Measurements from ENCODE around the gene PHLPP1. TPM values are rescaled to one million over a fixed set of nuclear protein-coding genes. Genes with fewer than 3 reads are reported as not detected.

The PHLPP1 gene
- total RNA-seq, 2 experiments from 2014 or later = 8.2 to 8.6 TPM

- H3K9me3 Mint-ChIP-seq = no peaks in the 10 kb centered on the region
- TF ChIP-seq CTCF (IDR thresholded peaks at IDR 0.05) = no peak
- intact Hi-C loops (cut with micrococcal nuclease) = no loop called here
- CTCF ChIA-PET = no interaction called here
- H3K27me3 Mint-ChIP-seq = no peaks in the 10 kb centered on the region
- no peak for ATAC-seq
- H3K4me1 Mint-ChIP-seq (ENCODE audit: low read depth) = peaks cover 13% of the 10 kb centered on the region
- DNase-seq = no peak
- H3K4me3 Mint-ChIP-seq = no peak overlapping the region
- no peaks in the 10 kb centered on the region for H3K36me3 Mint-ChIP-seq (ENCODE audit: low read depth)
- POLR2A ChIA-PET = no interaction called here
- H3K27ac Mint-ChIP-seq = no peak overlapping the region
These were observed 47.8 kb downstream of the PHLPP1 start for GRCh38 chr18:62763101-62763521.

DNA sequence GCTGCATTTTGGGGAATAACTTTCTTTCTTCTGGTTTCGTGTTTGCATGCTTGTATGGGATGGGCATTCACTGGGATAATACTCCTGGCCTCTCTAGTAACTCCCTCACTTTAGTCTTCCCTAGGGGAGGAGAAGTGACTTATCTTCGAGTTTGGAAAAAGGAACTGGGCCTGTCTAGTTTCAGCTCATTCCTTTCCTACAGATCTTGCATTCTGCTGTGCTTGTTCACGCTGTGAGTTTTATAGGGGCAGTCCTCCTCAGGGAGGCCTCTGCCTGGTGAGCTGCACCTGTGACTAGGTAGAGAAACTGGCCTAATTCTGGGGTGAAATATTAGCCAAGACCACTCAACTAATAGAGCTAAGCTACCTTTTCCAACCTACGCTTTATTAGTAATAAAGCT is 50.9 kb downstream of the PHLPP1 start:
- intact Hi-C loops (cut with micrococcal nuclease) = no loop called here
- ChIA-PET CTCF (no interaction called here), POLR2A (interaction anchor here (1.0 kb wide), 1 partner anchor 650 kb away, joined by 3 read pairs; no protein-coding TSS in a partner anchor)
- DNase-seq (no peak), ATAC-seq (no peak)
- H3K9me3 Mint-ChIP-seq = no peaks in the 10 kb centered on the region
- no peaks in the 10 kb centered on the region for H3K36me3 Mint-ChIP-seq (ENCODE audit: low read depth)
- H3K27ac Mint-ChIP-seq = no peak overlapping the region
- no peaks in the 10 kb centered on the region for H3K27me3 Mint-ChIP-seq
- peaks cover 20% of the 10 kb centered on the region for H3K4me1 Mint-ChIP-seq (ENCODE audit: low read depth)
- no peak for TF ChIP-seq CTCF (IDR thresholded peaks at IDR 0.05)
- H3K4me3 Mint-ChIP-seq = no peak overlapping the region

DNA sequence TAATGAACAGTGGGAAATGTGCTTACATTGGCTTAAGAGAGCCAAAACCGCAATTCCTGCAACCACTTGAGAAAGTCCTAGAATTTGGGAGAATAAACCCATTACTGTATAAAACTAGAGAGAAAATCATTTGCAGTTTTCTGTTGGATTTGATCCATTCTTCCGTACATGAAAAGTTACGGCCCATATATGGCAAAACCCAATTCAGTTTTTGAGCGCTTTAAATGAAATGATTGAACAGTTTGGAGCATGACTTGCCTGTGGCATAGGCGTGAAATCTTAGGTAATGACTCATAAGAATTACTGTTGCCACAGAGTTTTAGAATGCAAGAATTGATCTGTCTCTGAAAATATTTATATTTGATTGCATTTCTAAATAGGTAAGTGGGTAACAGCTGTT is 52.0 kb downstream of the PHLPP1 start:
- Mint-ChIP-seq H3K36me3 (ENCODE audit: low read depth) (no peaks in the 10 kb centered on the region), H3K4me3 (no peak overlapping the region), H3K27ac (peak overlapping the region; percentile 12), H3K4me1 (ENCODE audit: low read depth) (peaks cover 27% of the 10 kb centered on the region), H3K27me3 (no peaks in the 10 kb centered on the region), H3K9me3 (no peaks in the 10 kb centered on the region)
- TF ChIP-seq CTCF (IDR thresholded peaks at IDR 0.05) = no peak
- ATAC-seq (peak; percentile 57), DNase-seq (no peak)
- ChIA-PET POLR2A (interaction anchor here (1.0 kb wide), 1 partner anchor 649 kb away, joined by 3 read pairs; no protein-coding TSS in a partner anchor), CTCF (no interaction called here)
- intact Hi-C loops (cut with micrococcal nuclease) = no loop called here

GRCh38 chr18:62767836-62768557 is 52.7 kb downstream of the PHLPP1 start:
- intact Hi-C loops (cut with micrococcal nuclease) = no loop called here
- H3K9me3 Mint-ChIP-seq = no peaks in the 10 kb centered on the region
- POLR2A ChIA-PET = no interaction called here

More at GRCh38 chr18:62767836-62768557, 52.7 kb downstream of the PHLPP1 start:
- Mint-ChIP-seq H3K27me3 (no peaks in the 10 kb centered on the region), H3K27ac (no peak overlapping the region), H3K36me3 (ENCODE audit: low read depth) (no peaks in the 10 kb centered on the region), H3K4me1 (ENCODE audit: low read depth) (peaks cover 27% of the 10 kb centered on the region), H3K4me3 (no peak overlapping the region)
- no peak for DNase-seq
- CTCF ChIA-PET = no interaction called here
- TF ChIP-seq CTCF (IDR thresholded peaks at IDR 0.05) = no peak
- no peak for ATAC-seq

All from activated CD8-positive, alpha-beta T cell treated with anti-CD3 and anti-CD28 coated beads for 36 hours (primary cell).